Activated naive CD4-positive, alpha-beta T cell treated with Interleukin-2 at 50 U/mL for 16 hours (primary cell): ENCODE data around the gene ARMC8.
A peak's percentile ranks its signal among the peaks of the same experiment; 100 is the strongest.
"Not testable (repeated sequence)": the region's sequence is repeated elsewhere in the genome, so short reads cannot be mapped to it uniquely, and the experiment has no call there.

Source experiments
- DNase-seq: peaks from one replicate; pipeline ENCODE4 v3.0.0-alpha.2; 2020

Gene ARMC8, protein sequence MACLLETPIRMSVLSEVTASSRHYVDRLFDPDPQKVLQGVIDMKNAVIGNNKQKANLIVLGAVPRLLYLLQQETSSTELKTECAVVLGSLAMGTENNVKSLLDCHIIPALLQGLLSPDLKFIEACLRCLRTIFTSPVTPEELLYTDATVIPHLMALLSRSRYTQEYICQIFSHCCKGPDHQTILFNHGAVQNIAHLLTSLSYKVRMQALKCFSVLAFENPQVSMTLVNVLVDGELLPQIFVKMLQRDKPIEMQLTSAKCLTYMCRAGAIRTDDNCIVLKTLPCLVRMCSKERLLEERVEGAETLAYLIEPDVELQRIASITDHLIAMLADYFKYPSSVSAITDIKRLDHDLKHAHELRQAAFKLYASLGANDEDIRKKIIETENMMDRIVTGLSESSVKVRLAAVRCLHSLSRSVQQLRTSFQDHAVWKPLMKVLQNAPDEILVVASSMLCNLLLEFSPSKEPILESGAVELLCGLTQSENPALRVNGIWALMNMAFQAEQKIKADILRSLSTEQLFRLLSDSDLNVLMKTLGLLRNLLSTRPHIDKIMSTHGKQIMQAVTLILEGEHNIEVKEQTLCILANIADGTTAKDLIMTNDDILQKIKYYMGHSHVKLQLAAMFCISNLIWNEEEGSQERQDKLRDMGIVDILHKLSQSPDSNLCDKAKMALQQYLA

DNA sequence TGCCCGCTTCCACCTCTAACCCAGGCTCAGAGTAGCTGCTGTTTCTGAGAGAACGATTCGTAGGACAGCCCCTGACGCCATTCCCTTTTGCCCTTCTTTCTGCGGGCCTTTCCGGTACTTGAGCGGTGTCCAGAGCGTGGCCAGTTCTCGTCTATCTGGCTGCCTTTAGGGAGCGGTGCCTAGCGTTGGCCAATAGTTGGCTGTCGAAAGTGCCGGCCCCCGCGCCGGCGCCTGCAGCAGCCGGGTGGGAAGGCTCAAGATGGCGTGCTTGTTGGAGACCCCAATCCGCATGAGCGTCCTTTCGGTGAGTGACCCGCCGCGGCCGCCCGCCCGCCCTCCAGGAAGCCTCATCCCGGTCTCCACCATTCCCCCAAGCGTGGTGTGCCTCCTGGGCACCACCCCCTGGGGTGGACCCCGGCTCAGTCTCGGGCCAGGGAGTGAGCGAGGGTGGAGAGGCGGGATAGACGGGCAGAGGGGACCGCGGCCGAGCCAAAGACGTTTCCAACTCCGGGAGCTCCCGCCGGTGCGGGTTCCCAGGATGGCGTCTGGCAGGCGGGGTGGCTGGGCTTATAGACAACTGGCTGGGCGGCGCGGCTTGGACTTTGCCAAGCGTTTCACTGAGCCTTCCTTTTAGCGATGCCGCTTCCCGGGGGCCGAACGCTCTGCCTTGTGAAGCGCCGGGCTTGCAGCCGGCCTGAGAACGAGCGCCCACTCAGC is at the start of gene ARMC8:
Gene ARMC8, plus strand, starts transcription at position 6 of the 717 bp plus-strand sequence. Its CDS starts 254 bp downstream, at position 260.
- DNase-seq, result no peak

DNA sequence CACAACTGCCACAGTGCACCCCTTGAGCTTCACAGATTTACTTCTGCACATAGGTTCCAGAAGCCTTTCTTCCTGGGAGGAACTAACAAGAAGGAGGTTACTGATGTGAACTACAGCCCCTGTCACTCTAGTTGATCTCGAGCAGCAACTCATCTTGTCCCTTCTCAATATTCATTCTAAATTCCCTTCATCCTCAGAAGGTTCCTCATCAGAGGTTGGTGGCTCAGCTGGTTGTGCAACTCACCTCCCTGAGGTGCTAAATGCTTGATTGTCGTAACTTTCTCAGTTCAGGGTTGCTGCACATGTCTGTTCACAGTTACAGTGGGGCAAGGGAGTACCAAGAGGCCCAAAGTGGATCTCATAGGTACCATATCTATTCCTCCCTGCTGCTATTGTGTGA is 49.2 kb upstream of the ARMC8 start:
- no peak for DNase-seq

DNA sequence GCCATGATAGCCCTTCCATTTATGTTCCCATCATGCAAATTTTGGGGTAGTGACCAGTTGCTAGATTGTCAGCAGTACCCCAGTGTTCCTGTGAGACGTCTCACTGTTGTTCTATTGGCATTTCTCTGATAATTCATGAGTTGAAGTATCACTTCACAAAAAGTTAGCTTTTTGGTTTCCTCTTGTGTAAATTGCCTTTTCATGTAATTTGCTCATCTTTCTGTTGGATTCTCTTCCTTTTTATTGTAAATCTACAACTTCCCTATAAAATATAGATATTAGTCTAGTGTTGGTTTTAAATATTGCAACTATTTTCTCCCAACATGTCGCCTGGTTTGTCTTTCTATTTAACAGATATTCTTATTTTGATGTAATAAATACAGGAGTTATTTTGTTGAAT is 47.4 kb upstream of the ARMC8 start:
- DNase-seq, result no peak

DNA sequence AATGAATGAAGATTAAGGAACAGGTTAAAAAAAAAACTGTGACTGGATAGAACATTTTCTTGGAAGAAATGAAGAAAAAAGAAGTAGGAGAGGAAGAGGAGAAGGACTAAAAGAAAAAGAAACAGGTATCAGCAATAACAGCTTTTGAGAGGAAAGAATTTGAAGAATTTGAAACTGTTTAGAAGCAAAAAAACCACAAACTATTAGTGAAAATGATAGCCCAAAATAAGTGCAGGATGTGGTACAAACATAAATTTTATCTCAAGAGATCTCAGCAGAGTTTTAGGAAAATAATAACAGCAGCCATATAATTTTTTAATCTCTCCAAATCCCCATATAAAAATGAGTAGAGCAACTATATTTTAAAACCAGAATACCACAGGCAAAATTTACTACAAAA is 46.2 kb upstream of the ARMC8 start:
- DNase-seq, result no peak

DNA sequence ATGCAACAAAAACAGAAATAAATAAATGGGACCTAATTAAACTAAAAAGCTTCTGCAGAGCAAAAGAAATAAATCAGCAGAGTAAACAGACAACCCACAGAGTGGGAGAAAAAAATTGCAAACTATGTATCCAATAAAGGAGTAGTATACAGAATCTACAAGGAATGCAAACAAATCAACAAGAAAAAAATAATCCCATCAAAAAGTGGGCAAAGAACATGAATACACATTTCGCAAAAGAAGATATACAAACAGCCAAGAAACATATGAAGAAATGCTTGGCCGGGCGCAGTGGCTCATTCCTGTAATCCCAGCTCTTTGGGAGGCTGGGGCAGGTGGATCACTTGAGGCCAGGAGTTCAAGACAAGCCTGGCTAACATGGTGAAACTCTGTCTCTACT is 44.9 kb upstream of the ARMC8 start:
- not testable (repeated sequence) for DNase-seq

DNA sequence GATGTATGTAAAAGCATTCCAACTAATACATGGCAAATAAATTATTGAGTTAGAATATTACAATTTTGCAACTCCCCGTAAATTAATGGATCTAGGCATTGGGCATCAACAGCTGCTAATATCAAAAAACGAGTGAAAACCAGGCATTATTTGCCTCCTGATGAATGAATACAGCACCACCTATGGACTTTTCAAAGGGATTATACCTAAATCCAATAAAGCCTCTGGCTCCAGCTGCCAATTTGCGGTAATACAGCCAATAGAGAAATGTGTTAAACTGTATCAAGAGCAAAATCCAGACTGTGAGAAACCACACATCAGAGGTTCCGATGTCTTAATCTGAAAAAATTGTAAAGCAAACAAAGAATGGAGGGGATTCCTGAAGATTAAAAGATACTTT is 38.6 kb upstream of the ARMC8 start:
- no peak for DNase-seq

DNA sequence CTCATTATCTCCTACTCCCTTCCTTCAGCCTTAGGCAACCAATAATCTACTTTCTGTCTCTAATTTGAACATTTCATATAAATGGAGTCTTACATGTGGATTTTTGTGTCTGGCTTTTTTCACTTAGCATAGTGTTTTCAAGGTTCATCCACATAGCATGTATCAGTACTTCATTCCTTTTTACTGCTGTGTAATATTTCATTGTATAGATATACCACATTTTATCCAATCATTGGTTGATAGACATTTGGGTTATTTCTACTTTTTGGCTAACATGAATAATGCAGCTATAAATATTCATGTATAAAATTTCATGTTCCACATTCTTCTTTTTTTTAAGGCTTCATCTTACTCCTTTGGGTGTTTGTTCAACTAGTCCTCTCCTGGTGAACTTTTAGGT is 32.6 kb upstream of the ARMC8 start:
- no peak for DNase-seq

DNA sequence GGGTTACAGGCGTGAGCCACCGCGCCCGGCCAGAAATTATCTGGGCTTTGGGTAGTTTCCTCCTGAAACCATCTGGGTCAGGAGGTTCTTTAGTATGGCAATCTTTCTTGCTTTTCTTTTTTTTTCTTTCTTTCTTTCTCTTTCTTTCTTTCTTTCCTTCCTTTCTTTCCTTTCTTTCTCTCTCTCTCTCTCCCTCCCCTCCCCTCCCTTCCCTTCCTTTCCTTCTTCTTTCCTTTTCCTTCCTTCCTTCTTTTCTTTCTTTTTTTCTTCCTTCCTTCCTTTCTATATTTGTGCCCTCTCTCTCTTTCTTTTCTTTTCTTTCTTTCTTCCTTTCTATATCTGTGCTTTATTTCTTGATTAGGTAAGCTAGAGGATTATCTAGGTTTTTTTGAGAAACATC is 29.4 kb upstream of the ARMC8 start:
- no peak for DNase-seq

DNA sequence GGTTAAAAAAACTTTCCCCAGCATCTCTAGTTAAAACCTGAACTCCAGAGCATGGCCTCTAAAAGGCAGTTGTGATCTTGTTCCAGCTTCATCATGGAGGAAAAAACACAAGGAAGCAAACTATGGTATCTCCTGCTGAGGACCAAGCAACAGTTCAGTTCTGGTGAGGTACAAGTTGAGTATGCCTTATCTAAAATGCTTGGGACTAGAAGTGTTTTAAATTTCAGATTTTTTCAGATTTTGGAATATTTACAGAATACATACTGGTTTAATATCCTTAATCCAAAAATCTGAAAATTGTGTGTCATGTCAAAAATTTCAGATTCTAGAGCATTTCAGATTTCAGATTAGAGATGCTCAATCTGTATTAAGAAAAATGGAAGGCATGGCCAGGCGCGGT is 22.0 kb upstream of the ARMC8 start:
- no peak for DNase-seq

DNA sequence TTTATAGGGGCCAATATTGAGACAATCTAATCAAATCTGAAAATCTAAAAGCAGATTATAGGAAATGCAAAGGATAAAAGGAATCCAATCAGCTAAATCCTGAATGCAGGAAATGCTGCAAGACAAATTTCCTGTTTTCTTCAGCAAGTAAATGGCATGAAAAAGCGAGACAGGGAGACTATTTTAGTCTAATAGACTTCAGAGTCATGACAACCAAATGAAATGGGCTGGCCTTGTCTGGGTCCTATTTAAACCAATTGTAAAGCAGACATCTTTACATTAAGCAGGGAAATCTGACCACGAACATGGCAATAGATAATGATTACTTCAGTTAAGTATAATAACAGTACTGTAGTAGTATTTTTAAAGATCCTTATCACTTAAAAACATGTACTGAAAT is 14.5 kb upstream of the ARMC8 start:
- DNase-seq, result no peak

DNA sequence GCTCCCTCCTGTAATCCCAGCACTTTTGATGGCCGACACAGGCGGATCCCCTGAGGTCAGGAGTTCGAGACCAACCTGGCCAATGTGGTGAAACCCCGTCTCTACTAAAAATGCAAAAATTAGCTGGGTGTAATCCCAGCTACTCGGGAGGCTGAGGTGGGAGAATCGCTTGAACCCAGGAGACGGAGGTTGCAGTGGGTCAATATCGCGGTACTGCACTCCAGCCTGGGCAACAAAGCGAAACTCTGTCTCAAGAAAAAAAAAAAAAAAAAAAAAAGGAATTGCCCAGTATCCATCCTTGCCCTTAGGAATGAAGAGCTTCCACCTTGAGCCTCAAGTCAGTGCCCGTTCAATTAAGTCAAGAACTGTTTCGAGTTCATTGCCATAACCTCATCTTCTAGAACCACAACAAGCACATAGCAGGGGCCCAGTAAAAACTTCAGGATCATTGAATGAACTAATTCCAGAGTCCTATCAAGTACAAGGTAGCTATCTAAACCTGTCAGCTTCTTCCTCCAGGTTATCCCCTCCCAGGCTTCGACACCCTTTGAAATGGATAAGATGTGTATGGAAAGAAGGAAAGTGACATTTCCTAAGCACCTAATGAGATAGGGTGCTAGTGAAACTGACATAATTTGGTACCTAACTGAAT is 13.2 kb upstream of the ARMC8 start:
- DNase-seq, result no peak

DNA sequence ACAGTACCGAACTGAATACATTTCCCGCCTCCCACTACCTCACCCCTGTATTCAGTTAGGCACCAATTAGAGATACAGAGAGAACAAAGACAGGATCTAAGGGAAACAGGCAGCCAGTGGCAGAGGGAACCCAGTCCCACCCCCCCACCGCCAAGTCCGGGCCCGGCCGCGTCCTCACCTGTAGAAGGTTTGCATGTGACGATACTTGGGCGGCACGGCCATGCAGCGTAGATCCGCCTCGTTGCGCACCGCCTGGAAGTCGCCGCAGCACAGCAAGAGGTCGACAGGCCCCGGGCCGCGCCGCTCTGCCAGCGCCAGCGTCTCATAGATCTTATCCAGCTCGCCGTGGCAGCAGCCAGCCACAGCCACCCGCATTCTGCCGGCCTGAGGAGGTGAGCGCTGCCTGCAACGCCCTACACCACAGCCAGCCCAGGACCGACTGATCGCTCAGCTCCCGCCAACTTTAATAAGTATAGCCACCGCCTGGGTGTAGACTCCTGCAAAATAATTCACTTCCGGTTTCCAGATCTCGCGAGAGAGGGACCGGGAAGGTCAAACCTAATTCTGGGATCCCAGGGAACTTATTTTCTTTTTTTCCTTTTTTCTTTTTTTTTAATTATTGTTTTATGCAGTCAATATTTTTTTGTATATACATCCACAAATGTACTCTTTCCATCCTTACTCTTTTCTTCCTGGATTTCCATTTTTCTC is 12.5 kb upstream of the ARMC8 start, which contains the start of gene DBR1:
Gene DBR1, minus strand, starts transcription at position 501 of the 711 bp plus-strand sequence. Its CDS starts 126 bp downstream, at position 375.
- DNase-seq, result peak; percentile 70

DNA sequence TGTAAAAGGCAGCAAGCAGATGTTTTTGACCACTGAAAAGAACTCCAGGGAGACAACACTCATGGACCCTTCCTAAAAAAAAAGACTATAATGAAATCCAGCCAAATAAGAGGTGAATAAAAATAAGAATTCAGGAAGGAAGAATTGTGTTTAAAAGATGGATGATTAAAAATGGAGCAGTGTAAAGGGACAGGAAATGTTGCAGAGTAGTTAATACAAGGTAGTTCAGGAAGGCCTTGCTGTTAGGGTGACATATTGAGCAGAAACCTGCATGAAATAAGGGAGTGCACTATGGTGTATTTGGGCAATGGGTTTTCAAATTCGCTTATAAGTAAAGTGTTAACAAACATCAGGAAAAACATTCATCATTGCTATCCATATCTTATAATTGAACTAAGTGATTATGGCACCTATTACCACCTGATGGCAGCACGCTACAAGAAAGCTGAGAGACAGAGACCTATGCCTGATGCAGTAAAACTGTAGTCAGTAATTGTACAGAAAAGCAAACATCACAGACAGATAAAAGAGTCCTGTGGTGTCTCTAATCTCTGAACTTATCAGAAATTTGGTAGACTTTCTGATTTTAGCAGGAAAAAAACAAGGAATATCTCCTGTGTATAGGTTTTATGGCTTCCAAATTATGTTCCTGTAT is 6.6 kb upstream of the ARMC8 start:
- DNase-seq, result peak; percentile 22

DNA sequence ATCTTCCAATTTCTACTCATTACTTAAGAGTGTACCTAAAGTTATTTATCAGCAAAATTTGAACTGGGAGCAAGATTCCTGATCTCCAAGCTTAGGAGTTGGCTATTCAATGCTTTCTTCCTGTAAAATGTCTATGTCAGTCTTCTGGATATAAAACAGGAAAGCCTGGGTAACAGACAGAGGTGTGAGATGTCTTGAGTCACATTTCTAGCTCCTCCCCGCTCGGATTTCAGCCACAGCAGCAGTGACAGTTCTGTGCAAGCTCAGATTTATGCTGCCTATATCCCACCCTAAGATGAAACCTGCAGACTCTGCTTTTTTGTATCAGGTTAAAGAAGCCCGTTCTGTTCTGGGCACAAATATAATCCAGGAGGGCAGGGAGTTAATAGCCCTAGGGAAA is 2.1 kb upstream of the ARMC8 start:
- no peak for DNase-seq

DNA sequence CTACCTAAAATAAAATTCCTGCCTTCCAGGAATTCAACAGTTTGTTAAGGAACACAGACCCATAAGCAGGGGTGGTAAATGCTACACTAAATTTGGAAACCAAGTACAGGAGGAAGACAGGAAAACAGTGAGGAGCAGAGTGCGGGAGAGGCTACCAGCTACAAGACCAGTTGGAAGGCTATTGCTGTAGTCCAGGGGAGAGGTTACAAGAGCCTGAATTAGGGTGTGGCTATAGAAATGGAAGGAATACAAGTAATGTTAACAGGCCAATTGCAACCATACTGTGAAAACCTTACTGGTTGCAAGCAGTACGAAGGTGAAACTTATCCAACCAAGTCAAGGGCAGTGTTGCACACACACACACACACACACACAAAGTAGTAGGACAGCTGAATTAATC is 880 bp upstream of the ARMC8 start:
- no peak for DNase-seq

DNA sequence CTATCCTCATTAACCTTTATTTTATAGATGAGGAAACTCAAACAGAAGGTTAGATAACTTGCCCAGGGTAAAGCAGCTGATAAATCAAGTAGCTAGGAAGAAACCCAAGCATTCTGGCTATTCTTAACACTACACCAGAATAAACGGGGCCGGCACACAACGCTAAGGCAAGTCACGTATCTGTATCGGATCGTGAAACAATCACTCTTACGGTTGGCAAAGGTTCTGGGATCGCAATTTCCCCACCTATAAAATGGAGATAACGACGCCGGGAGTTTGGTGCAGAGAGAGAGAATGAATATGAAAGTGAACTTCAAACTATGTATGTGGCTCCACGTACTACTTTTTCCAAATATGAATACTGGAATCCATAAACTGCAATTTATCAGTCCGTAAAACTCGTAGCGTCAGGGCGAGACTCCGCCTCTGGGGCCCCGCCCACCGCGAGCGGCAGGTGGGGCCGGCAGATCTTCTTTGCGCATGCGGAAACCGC is 252 bp upstream of the ARMC8 start:
- peak; percentile 92 for DNase-seq

DNA sequence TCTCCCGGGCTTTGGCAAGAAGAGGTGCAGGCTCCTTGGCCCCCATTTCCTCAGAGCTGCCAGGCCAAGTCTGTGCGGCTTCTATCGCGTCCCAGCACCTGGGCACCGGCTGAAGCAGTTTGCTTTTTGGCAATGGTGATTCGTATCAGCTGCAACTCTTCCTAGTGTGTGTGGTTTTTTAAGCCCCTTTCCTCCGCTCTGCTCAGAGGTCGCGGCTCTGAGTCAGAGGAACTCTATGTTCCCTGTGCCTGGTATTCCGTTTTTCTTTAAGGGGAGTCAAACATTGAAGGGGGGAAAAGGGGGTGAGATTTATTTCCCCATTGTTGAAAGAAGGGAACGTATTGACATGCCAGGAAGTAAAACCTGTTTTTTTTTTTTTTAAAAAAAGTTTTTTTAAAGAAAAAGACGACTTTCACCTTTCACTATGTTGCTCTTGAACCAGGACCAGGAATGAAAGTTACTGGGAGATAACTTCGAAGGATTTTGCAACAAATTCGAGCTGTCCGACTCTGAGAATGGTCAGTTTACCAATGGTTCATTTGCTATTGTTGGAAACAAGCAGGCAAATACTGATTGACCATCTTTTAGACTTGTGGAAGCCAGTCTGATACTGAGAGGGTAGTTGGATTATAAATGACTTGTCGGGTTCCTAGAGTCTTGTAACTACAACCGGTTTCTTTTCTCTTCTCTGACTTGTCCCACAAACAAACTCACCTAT is 1.1 kb downstream of the ARMC8 start:
- no peak for DNase-seq

DNA sequence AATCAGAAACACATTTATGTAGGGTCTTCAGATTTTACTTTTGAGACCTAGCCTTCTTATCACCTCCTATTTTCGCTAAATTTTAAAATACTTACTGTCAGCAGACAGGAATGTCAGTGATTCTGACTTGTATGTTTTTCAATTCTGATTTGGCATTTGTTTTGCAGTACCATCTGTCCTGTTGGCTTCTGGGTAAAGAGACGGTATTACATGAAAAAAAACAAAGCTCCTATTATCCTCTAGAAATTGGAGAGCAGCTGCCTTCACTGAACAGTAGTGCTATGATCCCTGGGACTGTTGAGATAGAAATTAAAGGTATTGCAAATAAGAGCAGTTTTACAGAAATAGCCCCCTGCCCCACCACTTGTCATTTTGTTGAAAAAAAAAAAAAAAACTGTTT is 8.4 kb downstream of the ARMC8 start:
- DNase-seq, result no peak

DNA sequence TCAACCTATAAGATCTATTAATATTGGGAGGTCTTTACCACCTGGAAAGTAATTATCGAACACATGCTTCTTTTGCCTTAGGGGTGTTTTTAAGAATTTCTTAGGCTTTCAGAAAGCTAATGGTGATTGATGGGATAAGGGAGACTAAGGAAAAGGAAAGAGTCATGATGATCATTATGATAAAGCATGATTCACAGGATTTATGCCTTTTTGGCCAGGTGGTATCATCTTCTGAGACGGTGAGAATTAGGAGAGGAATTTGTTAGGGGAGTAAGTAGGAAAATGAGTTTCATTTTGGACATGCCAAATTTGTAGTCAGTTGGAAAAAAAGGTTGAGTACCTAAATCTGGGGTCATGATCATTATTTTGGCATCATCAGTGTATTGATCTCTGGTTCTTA is 8.9 kb downstream of the ARMC8 start:
- no peak for DNase-seq

DNA sequence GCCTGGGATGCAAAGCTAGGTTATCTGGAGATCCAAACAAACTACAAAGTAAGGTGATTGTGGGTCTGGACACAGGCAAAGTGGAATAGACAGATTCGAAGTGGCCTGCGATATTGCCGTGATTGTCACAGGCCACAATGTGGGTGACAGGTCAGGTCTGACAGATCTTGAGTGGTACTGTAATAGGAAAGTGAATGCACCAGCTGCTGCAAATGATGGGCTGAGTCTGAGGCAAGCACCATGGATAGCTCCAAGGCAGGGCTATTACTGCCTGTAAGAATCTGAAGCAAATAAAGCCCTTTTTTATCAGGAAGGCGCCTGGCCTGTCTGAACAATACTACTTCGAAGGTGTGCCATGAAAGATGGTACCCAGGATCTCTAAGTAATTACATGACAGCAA is 10.0 kb downstream of the ARMC8 start:
- DNase-seq, result no peak

DNA sequence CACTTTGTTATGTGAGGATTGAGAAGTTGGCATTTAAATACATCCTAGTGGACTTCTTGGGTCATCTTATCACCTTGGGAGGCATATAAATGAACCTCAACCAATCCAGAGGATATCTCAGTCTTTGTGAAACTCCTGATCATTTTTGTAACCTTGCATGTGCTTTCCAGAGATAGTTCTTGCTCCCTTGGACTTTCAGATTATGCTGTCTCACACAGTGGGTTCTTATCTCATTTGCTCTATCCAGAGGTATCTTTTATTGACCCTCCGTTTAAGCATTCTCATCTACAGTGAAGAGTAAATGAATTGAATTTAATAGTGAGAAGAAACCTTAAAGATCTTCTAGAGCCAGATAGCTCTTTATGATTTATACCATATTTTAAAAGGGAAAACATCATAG is 10.4 kb downstream of the ARMC8 start:
- no peak for DNase-seq
